GM12872 (cell line): ENCODE measurements around the gene YPEL5.

Experiments used
- TF ChIP-seq, protein P1 (sequence below): IDR thresholded peaks from 3 replicates; pipeline ENCODE4 v1.5.1; 2011; ENCODE audit warnings: low read depth, mild to moderate bottlenecking, low read length, moderate library complexity; ENCODE audit not compliant: insufficient read depth

The YPEL5 gene

DNA sequence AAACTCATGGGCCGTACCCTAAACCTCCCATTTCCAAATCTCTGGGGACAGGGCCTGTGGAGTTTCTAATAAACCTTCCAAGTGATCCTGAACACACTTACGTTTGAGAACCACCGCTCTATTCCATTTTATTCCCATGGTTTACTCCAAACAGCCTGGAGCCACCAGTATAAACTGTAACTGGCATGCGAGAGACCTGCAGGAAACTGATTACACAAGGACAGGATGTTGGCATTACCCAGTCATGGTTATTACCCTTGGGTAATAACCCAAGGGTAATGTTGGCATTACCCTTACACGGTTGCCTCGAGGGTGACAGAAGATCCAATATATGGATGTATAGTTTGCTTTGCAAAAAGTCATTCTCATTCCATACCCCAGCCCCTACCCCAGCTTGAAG, 37.0 kb upstream of the YPEL5 start:
- TF ChIP-seq, protein P1, sequence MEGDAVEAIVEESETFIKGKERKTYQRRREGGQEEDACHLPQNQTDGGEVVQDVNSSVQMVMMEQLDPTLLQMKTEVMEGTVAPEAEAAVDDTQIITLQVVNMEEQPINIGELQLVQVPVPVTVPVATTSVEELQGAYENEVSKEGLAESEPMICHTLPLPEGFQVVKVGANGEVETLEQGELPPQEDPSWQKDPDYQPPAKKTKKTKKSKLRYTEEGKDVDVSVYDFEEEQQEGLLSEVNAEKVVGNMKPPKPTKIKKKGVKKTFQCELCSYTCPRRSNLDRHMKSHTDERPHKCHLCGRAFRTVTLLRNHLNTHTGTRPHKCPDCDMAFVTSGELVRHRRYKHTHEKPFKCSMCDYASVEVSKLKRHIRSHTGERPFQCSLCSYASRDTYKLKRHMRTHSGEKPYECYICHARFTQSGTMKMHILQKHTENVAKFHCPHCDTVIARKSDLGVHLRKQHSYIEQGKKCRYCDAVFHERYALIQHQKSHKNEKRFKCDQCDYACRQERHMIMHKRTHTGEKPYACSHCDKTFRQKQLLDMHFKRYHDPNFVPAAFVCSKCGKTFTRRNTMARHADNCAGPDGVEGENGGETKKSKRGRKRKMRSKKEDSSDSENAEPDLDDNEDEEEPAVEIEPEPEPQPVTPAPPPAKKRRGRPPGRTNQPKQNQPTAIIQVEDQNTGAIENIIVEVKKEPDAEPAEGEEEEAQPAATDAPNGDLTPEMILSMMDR = no peak

DNA sequence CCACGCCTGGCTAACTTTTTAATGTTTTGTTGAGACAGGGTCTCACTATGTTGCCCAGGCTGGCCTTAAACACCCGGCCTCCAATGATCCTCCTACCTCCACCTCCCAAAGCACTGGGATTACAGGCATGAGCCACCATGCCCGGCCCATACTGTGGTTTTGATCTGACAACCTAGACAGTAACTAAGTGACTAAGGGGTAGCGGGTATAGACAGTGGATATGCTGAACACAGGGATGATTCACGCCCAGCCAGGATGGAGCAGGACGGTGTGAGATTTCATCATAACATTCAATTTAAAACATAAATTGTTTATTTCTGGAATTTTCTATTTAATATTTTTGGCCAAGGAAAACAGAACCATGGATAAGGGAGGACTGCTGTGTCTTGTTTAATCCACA, 36.0 kb upstream of the YPEL5 start:
- TF ChIP-seq, protein P1 = no peak

DNA sequence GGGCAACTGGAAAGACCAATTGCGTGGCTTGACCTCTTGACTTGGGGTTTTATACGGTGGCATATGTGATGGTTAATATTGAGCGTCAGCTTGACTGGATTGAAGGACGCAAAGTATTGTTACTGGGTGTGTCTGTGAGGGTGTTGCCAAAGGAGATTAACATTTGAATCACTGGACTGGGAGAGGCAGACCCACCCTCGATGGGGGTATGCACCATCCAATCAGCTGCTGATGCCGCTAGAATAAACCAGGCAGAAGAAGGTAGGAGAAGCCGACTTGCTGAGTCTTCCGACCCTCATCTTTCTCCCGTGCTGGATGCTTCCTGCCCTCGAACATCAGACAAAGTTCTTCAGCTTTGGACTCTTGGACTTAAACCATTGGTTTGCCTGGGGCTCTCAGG, 34.2 kb upstream of the YPEL5 start:
- TF ChIP-seq, protein P1 = no peak

DNA sequence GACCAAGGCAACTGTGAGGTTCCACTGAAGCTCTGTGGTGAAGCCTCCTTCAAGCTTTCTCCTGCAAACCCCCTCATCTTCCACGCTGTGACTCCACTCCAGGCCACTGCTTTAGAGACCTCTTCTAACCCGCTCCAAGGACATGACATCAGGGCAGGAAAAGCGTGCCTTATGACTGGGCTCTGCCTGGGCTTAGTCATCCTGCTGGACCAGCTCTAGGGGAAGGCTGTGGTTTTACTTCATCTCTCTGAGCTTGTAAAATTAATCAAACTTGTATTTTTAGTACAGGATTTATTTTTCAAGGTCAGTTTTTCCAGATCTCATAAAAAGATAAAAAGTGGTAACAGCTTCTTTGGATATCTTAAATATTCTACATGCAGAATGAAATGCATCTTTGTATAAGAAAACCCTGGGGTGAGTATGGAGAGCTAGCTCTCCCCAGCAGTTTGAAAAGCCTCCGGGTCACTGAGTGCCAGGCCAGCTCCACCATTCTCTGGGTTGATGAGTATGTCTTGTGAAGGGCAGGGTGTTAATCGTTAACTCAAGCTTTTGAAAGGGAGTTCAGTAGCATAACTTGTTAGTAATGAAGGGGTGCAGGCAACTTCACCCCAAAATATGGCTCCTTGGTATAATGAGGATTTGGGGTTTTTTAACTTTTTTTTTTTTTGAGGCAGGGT, 33.1 kb upstream of the YPEL5 start:
- TF ChIP-seq, protein P1 = no peak

DNA sequence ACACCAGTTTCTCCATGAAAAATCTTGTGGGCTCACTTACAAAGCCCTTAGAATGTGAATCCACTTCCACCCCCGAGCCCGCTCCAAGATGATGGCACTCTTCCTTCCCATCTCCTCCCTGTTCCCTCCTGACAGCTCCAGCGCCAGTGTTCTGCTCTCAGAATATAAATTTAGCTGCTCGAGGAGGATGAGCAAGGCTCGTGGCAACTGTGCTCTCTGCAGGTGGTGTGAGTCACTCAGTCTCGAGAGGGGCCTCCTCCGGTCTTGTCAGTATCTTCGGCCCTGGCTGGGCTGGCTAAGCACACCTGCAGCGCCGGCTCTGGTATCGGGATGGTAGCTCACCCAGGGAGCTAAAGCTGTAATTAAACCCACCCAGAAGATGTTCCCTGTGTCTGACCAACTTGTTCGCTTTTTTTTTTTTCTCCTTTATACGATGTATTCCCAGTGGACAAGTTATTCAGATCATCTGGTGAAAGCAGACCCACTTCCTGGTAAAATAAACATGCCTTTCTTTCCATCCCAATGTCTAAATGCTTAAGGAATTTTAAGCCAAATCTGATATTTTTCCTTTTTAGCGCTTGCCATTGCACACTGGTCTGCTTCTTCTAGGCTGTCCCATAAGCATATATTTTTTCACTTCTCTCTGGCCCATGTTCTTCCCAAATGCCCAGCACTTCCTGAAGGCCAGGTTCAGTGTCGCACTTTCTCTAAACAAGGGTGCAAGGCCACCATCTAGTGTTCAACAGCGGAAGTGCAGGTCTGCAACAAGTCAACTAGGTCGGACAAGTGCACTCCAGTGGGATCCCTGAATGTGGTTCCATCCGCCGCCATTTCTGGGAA, 31.4 kb upstream of the YPEL5 start:
- TF ChIP-seq, protein P1 = peak; percentile 97

DNA sequence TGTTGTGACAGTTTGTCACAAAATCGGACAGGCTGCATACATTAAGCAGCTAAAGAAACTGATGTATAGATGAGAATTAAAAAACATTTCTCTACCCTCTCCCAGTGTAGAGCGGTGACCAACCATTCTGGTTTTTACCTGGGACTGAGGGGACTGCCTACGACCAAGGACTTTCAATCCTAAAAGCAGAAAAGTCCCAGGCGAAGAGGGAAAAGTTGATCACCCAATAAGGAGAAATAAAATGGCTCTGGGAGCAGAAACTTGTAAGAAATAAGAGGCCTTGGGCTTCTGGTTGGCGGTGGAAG, 30.9 kb upstream of the YPEL5 start:
- TF ChIP-seq, protein P1 = no peak

DNA sequence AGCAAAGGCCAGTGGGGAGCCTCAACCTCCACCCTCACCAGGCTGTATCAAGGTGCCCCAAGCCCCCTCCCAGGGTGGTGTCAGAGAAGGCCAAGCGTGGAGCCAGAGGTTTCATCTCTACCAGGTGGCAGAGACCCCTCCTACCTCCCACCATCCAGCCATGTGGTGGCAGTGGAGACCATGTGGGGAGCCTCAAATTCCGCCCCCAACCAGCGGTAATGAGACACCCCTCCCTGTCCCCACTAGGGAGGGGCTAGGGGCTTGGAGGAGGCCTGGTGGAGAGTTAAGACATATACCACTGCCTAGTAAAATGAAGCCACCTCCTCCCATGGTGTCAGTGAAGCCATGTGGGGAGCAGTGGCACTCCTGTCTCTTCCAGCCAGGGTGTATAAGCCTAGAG, 24.4 kb upstream of the YPEL5 start:
- TF ChIP-seq, protein P1 = no peak
